GM19035 (cell line): ENCODE results near the gene DHRS7.

ENCODE experiments used
- ATAC-seq: cut with Tn5 transposase; IDR thresholded peaks from one replicate; pipeline ENCODE4 v1.9.1; 2021; ENCODE audit not compliant: unreplicated experiment

The DHRS7 gene

GRCh38 chr14:60164712-60165546 is at the start of gene DHRS7:
TSS of gene DHRS7 (minus strand) at chr14:60165398. CDS start at chr14:60165309, 89 bp downstream.
- ATAC-seq = peak; percentile 85

GRCh38 chr14:60214415-60215126 is 49.4 kb upstream of the DHRS7 start:
- no peak for ATAC-seq

GRCh38 chr14:60214003-60214402 is 48.8 kb upstream of the DHRS7 start:
- ATAC-seq = no peak

- peak; percentile 92 for ATAC-seq
Observed at GRCh38 chr14:60212503-60213371, 47.5 kb upstream of the DHRS7 start.

- ATAC-seq = no peak
Observed at GRCh38 chr14:60211153-60211552, 46.0 kb upstream of the DHRS7 start.

GRCh38 chr14:60210703-60211102 is 45.5 kb upstream of the DHRS7 start:
- no peak for ATAC-seq

GRCh38 chr14:60206837-60207533 is 41.8 kb upstream of the DHRS7 start:
- ATAC-seq = peak; percentile 28

- no peak for ATAC-seq
Observed at GRCh38 chr14:60206249-60206670, 41.1 kb upstream of the DHRS7 start.

- ATAC-seq = peak; percentile 48
Observed at GRCh38 chr14:60204843-60205774, 39.9 kb upstream of the DHRS7 start.

- ATAC-seq = peak; percentile 75
Observed at GRCh38 chr14:60204104-60204842, 39.1 kb upstream of the DHRS7 start.

- no peak for ATAC-seq
Observed at GRCh38 chr14:60199321-60199720, 34.1 kb upstream of the DHRS7 start.

- ATAC-seq = no peak
Observed at GRCh38 chr14:60197629-60198303, 32.6 kb upstream of the DHRS7 start.

- ATAC-seq = no peak
Observed at GRCh38 chr14:60196291-60196690, 31.1 kb upstream of the DHRS7 start.

GRCh38 chr14:60195179-60195810 is 30.1 kb upstream of the DHRS7 start:
- peak; percentile 65 for ATAC-seq

- no peak for ATAC-seq
Observed at GRCh38 chr14:60189923-60190840, 25.0 kb upstream of the DHRS7 start.

GRCh38 chr14:60188696-60189095 is 23.5 kb upstream of the DHRS7 start:
- ATAC-seq = no peak

- ATAC-seq = no peak
Observed at GRCh38 chr14:60188115-60188514, 22.9 kb upstream of the DHRS7 start.
